Small intestine (tissue), 7 donors: Measurements from ENCODE around the gene OR4D1. TPM values are rescaled to one million over a fixed set of nuclear protein-coding genes. Genes with fewer than 3 reads are reported as not detected.

Source experiments
- DNase-seq, 2 donors: peaks; one replicate each; pipeline versions ENCODE4 v3.0.0 to v3.0.0-alpha.2; 2013
- FAIRE-seq: peaks from 2 replicates; lab custom pipeline; 2012; peaks lifted over from hg19 to GRCh38; lab: Jason Lieb, UNC
- H3K27ac ChIP-seq, 3 donors: one replicate each; pipeline ENCODE4 v1.5.1; 2013; ENCODE audit warnings: low read length in 2 of 3, mild to moderate bottlenecking in 2 of 3, control low read depth in 1 of 3, inconsistent platforms in 1 of 3, low read depth in 1 of 3, moderate library complexity in 1 of 3
- H3K27me3 ChIP-seq, 3 donors: one replicate each; pipeline ENCODE4 v1.6.1; 2013; ENCODE audit warnings: low read length in 3 of 3, inconsistent platforms in 1 of 3; ENCODE audit not compliant: control insufficient read depth in 3 of 3, insufficient read depth in 3 of 3
- H3K36me3 ChIP-seq, 3 donors: one replicate each; pipeline ENCODE4 v1.6.1; 2013; ENCODE audit warnings: low read length in 3 of 3, inconsistent platforms in 1 of 3, low read depth in 1 of 3, mild to moderate bottlenecking in 1 of 3, moderate library complexity in 1 of 3; ENCODE audit not compliant: control insufficient read depth in 3 of 3, insufficient read depth in 2 of 3
- H3K4me1 ChIP-seq, 3 donors: one replicate each; pipeline ENCODE4 v1.6.1; 2013; ENCODE audit warnings: low read length in 2 of 3, inconsistent platforms in 1 of 3, low read depth in 1 of 3, mild to moderate bottlenecking in 1 of 3, moderate library complexity in 1 of 3; ENCODE audit not compliant: control insufficient read depth in 3 of 3, insufficient read depth in 2 of 3
- H3K4me3 ChIP-seq, 3 donors: one replicate each; pipeline ENCODE4 v1.5.1; 2013; ENCODE audit warnings: low read length in 3 of 3, control low read depth in 1 of 3, inconsistent platforms in 1 of 3, low read depth in 1 of 3, mild to moderate bottlenecking in 1 of 3, moderate library complexity in 1 of 3
- H3K9me3 ChIP-seq, 2 donors: one replicate each; pipeline ENCODE4 v1.6.1; 2013; ENCODE audit warnings: low read depth in 1 of 2, low read length in 1 of 2; ENCODE audit not compliant: control insufficient read depth in 2 of 2, insufficient read depth in 1 of 2
- WGBS, 3 donors: extraction: QIAGEN DNeasy Blood & Tissue Kit; methylation state at CpG; one replicate each; pipeline ENCODE4 v1.1.7; 2013; 5-methylcytosine and 5-hydroxymethylcytosine counted together
- polyA plus RNA-seq, 4 donors: library from polyadenylated mRNA; stranded (reverse) in 3 of 4; unstranded in 1 of 4; fragments of 200-250 nt in 3 of 4; fragments of 120-200 nt in 1 of 4; gene quantifications; one replicate each; pipeline versions ENCODE4 v1.2.1 to v1.2.3, GENCODE V29; 2013
- donor health status: healthy with polysubstance abuse.
- donor health status: control.
- donor health status: control.
- donor health status: Bipolar disorder and iron deficiency.
- donor health status: healthy.

Gene OR4D1
- polyA plus RNA-seq, 4 donors: 0.03 TPM; not detected in 3

- Histone ChIP-seq H3K27ac (no peak overlapping the region), H3K9me3 (no peaks in the 10 kb centered on the region), H3K4me3 (no peak overlapping the region), H3K27me3 (no peaks in the 10 kb centered on the region), H3K4me1 (peaks cover 0 to 22% (median 0%) of the 10 kb centered on the region in 3 donors), H3K36me3 (no peaks in the 10 kb centered on the region)
- FAIRE-seq (no peak), DNase-seq (peak in 1 of 2 donors; percentile 25)
- WGBS, 3 donors: 39 to 40% (median 40%) methylated on average over 7 of the region's 7 CpGs
These were observed 28.0 kb downstream of the OR4D1 start for GRCh38 chr17:58176200-58176599.

- no peak overlapping the region for H3K27ac ChIP-seq
- DNase-seq (no peak), FAIRE-seq (no peak)
- H3K27me3 ChIP-seq: no peaks in the 10 kb centered on the region
- no peaks in the 10 kb centered on the region for H3K36me3 ChIP-seq
- 69 to 79% (median 76%) methylated on average over 4 of the region's 4 CpGs for WGBS, 3 donors
- no peak overlapping the region for H3K4me3 ChIP-seq
- H3K9me3 ChIP-seq: no peaks in the 10 kb centered on the region
- H3K4me1 ChIP-seq: peaks cover 0 to 33% (median 0%) of the 10 kb centered on the region in 3 donors
These were observed 33.6 kb downstream of the OR4D1 start for GRCh38 chr17:58181796-58182195.

- Histone ChIP-seq H3K9me3 (no peaks in the 10 kb centered on the region), H3K36me3 (no peaks in the 10 kb centered on the region), H3K4me3 (no peak overlapping the region), H3K27ac (no peak overlapping the region), H3K4me1 (peaks cover 0 to 28% (median 0%) of the 10 kb centered on the region in 3 donors), H3K27me3 (peaks cover 0 to 3% (median 0%) of the 10 kb centered on the region in 3 donors)
- WGBS, 3 donors: 72 to 87% (median 86%) methylated on average over 4 of the region's 4 CpGs
- no peak for FAIRE-seq
- DNase-seq: no peak
These were observed 35.3 kb downstream of the OR4D1 start for GRCh38 chr17:58183514-58183913.

GRCh38 chr17:58184308-58184985, 36.3 kb downstream of the OR4D1 start:
- no peak for DNase-seq
- Histone ChIP-seq H3K36me3 (no peaks in the 10 kb centered on the region), H3K27me3 (peaks cover 0 to 3% (median 0%) of the 10 kb centered on the region in 3 donors), H3K27ac (no peak overlapping the region), H3K9me3 (no peaks in the 10 kb centered on the region), H3K4me1 (peaks cover 0 to 21% (median 0%) of the 10 kb centered on the region in 3 donors), H3K4me3 (no peak overlapping the region)
- FAIRE-seq: no peak
- WGBS, 3 donors: 68 to 71% (median 68%) methylated on average over 10 of the region's 10 CpGs

GRCh38 chr17:58184986-58185761, 37.0 kb downstream of the OR4D1 start:
- 69 to 77% (median 70%) methylated on average over 6 to 8 of the region's 8 CpGs for WGBS, 3 donors
- no peak overlapping the region for H3K4me3 ChIP-seq
- H3K36me3 ChIP-seq: no peaks in the 10 kb centered on the region
- peaks cover 0 to 14% (median 0%) of the 10 kb centered on the region in 3 donors for H3K4me1 ChIP-seq
- no peak for DNase-seq
- H3K27ac ChIP-seq: no peak overlapping the region
- peaks cover 0 to 7% (median 0%) of the 10 kb centered on the region in 3 donors for H3K27me3 ChIP-seq
- FAIRE-seq: no peak
- no peaks in the 10 kb centered on the region for H3K9me3 ChIP-seq

DNA sequence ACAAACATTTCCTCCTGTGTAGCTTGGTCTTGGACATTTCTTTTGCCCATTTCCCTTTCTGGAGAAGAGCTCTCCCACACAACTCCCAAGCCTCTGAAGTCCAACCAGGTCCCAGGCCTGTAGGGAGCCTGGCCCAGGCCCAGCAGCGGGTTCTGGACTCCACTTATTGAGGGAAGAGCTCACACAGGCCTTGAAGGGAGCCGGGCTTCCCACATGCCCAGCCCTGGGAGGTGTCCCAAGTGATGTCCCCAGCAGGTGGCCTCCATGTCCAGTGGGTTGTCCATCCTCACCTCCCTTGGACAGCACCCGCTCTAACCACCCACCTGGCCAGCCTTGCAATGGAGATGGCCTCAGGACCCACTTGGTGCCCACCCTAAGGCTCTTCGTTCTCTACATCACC, 38.4 kb downstream of the OR4D1 start:
- no peaks in the 10 kb centered on the region for H3K9me3 ChIP-seq
- no peak overlapping the region for H3K4me3 ChIP-seq
- H3K4me1 ChIP-seq: peaks cover 0 to 17% (median 0%) of the 10 kb centered on the region in 3 donors
- no peaks in the 10 kb centered on the region for H3K36me3 ChIP-seq
- H3K27me3 ChIP-seq: peaks cover 0 to 12% (median 0%) of the 10 kb centered on the region in 3 donors
- FAIRE-seq: no peak
- H3K27ac ChIP-seq: no peak overlapping the region
- WGBS, 3 donors: 81 to 96% (median 85%) methylated on average over 4 of the region's 4 CpGs
- DNase-seq: no peak

DNA sequence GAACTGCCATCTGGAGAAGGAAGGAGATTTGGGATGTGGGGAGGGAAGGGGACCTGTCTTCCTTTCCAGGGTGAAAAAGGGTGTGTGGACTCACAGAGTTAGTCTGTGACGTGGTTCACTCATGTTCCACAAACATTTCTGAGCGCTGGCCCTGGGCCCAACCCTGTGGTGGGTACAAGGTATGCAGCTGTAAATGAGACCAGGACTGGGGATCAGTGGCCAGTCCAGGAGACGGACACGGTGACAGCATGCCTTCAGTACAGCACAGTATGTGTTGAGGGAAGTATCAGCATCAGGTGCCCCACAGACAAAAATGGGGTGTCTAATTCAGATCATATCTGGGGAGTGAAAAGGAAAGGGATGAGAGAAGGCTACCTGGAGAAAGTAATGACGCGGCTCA, 38.9 kb downstream of the OR4D1 start:
- no peak for FAIRE-seq
- DNase-seq: no peak
- Histone ChIP-seq H3K27me3 (peaks cover 0 to 12% (median 0%) of the 10 kb centered on the region in 3 donors), H3K4me3 (no peak overlapping the region), H3K4me1 (peaks cover 0 to 19% (median 0%) of the 10 kb centered on the region in 3 donors), H3K27ac (no peak overlapping the region), H3K36me3 (no peaks in the 10 kb centered on the region), H3K9me3 (no peaks in the 10 kb centered on the region)
- WGBS, 3 donors: 85 to 89% (median 87%) methylated on average over 5 to 6 of the region's 6 CpGs

DNA sequence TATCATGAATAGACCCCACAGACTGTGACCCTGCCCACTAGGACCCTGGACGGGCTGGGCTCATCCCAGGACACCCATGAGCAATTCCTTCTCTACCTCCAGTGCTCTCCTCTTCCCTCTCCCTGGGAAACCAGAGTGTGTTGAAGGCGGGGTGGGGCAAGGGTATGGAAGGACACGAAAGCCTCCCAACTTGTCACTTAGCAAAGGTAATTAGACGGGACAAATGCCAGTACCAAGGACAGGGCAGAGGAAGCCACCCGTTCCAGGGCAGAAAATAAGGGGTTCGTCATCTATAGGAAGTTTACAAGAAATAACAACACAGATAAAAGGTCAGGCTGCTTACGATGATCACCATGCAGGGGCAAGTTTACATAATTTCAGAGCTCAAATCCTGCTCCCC, 39.5 kb downstream of the OR4D1 start:
- Histone ChIP-seq H3K9me3 (no peaks in the 10 kb centered on the region), H3K4me1 (peaks cover 0 to 19% (median 0%) of the 10 kb centered on the region in 3 donors), H3K4me3 (no peak overlapping the region), H3K27me3 (peaks cover 0 to 12% (median 0%) of the 10 kb centered on the region in 3 donors), H3K27ac (no peak overlapping the region), H3K36me3 (no peaks in the 10 kb centered on the region)
- FAIRE-seq (no peak), DNase-seq (no peak)
- 15 to 40% (median 24%) methylated on average over 6 to 7 of the region's 7 CpGs for WGBS, 3 donors
